HG03571 (cell line): Measurements from ENCODE around the gene HLA-DMA.
"Not testable (repeated sequence)": the region's sequence is repeated elsewhere in the genome, so short reads cannot be mapped to it uniquely, and the experiment has no call there.

Experiments used
- ATAC-seq: cut with Tn5 transposase; IDR thresholded peaks from one replicate; pipeline ENCODE4 v1.9.1; 2021; ENCODE audit not compliant: unreplicated experiment

HLA-DMA gene

GRCh38 chr6:32954986-32955802 is 2.3 kb upstream of the HLA-DMA start:
- no peak for ATAC-seq

GRCh38 chr6:32954267-32954666 is 1.4 kb upstream of the HLA-DMA start:
- no peak for ATAC-seq

GRCh38 chr6:32953775-32954174 is 878 bp upstream of the HLA-DMA start:
- ATAC-seq = no peak

- ATAC-seq = no peak
Observed at GRCh38 chr6:32950449-32950848, 2.4 kb downstream of the HLA-DMA start.

- ATAC-seq = no peak
Observed at GRCh38 chr6:32950010-32950409, 2.9 kb downstream of the HLA-DMA start.

GRCh38 chr6:32949113-32949512 is 3.8 kb downstream of the HLA-DMA start:
- ATAC-seq = no peak

- no peak for ATAC-seq
Observed at GRCh38 chr6:32947552-32948465, 5.1 kb downstream of the HLA-DMA start.

GRCh38 chr6:32946893-32947292 is 6.0 kb downstream of the HLA-DMA start:
- no peak for ATAC-seq

GRCh38 chr6:32945953-32946352 is 6.9 kb downstream of the HLA-DMA start:
- ATAC-seq = no peak

- ATAC-seq = no peak
Observed at GRCh38 chr6:32945108-32945760, 7.7 kb downstream of the HLA-DMA start.

GRCh38 chr6:32943864-32944649 is 8.8 kb downstream of the HLA-DMA start:
- peak; percentile 32 for ATAC-seq

GRCh38 chr6:32942555-32943123 is 10.3 kb downstream of the HLA-DMA start:
- ATAC-seq = not testable (repeated sequence)

- peak; percentile 48 for ATAC-seq
Observed at GRCh38 chr6:32941214-32941768, 11.6 kb downstream of the HLA-DMA start.

- peak; percentile 42 for ATAC-seq
Observed at GRCh38 chr6:32940656-32941213, 12.2 kb downstream of the HLA-DMA start, which contains the start of gene HLA-DMB. Gene HLA-DMB (minus strand): TSS chr6:32941028. CDS start chr6:32940807, 221 bp downstream.

GRCh38 chr6:32938494-32938893 is 14.4 kb downstream of the HLA-DMA start:
- no peak for ATAC-seq

- no peak for ATAC-seq
Observed at GRCh38 chr6:32937230-32937633, 15.7 kb downstream of the HLA-DMA start.

GRCh38 chr6:32936239-32937152 is 16.4 kb downstream of the HLA-DMA start:
- ATAC-seq = no peak

GRCh38 chr6:32935551-32936238 is 17.2 kb downstream of the HLA-DMA start:
- no peak for ATAC-seq
